Ishikawa (cell line): ENCODE measurements around the gene IFI27L2.

ENCODE experiments used
- CEBPB ChIP-seq: IDR thresholded peaks from 2 replicates; pipeline ENCODE4 v1.6.1; 2012
- CREB1 ChIP-seq: IDR thresholded peaks from 2 replicates; pipeline ENCODE4 v1.6.1; 2012; ENCODE audit warnings: low read depth
- EGR1 ChIP-seq: IDR thresholded peaks from 2 replicates; pipeline ENCODE4 v1.6.1; 2012
- EP300 ChIP-seq: IDR thresholded peaks from 2 replicates; pipeline ENCODE4 v1.6.1; 2012; ENCODE audit warnings: borderline replicate concordance
- FOXM1 ChIP-seq: IDR thresholded peaks from 2 replicates; pipeline ENCODE4 v1.6.1; 2012; ENCODE audit warnings: low read depth, borderline replicate concordance
- NFIC ChIP-seq: IDR thresholded peaks from 2 replicates; pipeline ENCODE4 v1.6.1; 2012
- RAD21 ChIP-seq: IDR thresholded peaks from 2 replicates; pipeline ENCODE4 v1.6.1; 2012; ENCODE audit warnings: low read depth
- TAF1 ChIP-seq: IDR thresholded peaks from 2 replicates; pipeline ENCODE4 v1.6.1; 2012; ENCODE audit warnings: low read depth, mild to moderate bottlenecking
- TCF12 ChIP-seq: IDR thresholded peaks from 2 replicates; pipeline ENCODE4 v1.6.1; 2012; ENCODE audit warnings: low read depth
- TEAD4 ChIP-seq: IDR thresholded peaks from 2 replicates; pipeline ENCODE4 v1.6.1; 2012
- USF1 ChIP-seq: IDR thresholded peaks from 2 replicates; pipeline ENCODE4 v1.6.1; 2012
- YY1 ChIP-seq: IDR thresholded peaks from 2 replicates; pipeline ENCODE4 v1.6.1; 2012; ENCODE audit warnings: low read depth
- ZBTB7A ChIP-seq: IDR thresholded peaks from 2 replicates; pipeline ENCODE4 v1.6.1; 2012; ENCODE audit warnings: low read depth
- TF ChIP-seq, protein P1 (sequence below): IDR thresholded peaks from 2 replicates; pipeline ENCODE4 v1.6.1; 2012; ENCODE audit warnings: low read depth, mild to moderate bottlenecking
- TF ChIP-seq, protein P2 (sequence below): IDR thresholded peaks from 2 replicates; pipeline ENCODE4 v1.6.1; 2012

IFI27L2 gene

DNA sequence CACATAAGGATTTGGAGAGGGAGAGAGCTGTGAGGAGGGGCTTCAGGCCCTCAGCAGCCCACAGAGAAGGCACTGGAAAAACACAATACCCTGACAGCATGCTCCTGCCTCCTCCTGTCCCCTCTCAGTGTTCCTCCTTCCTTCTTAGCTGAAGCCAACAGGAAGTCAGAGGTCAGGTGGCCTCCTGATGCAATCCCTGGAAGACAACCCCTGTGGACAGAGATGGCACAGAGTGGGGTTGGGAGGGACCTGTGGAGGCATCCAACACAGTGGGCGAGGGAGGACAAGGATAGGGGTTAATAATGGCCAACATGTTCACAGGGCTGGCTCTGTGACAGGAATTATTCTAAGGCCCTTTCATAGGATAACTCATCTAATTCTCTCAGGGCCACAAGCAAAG is 15.4 kb upstream of the IFI27L2 start:
- TF ChIP-seq EGR1: no peak
- no peak for TF ChIP-seq YY1
- no peak for TF ChIP-seq TEAD4
- TF ChIP-seq NFIC: no peak
- TF ChIP-seq TCF12: no peak
- TF ChIP-seq RAD21: no peak

GRCh38 chr14:94143711-94144110 is 14.3 kb upstream of the IFI27L2 start:
- no peak for TF ChIP-seq EGR1
- no peak for TF ChIP-seq YY1
- no peak for TF ChIP-seq CREB1
- no peak for TF ChIP-seq EP300
- no peak for TF ChIP-seq FOXM1
- TF ChIP-seq USF1: no peak
- TF ChIP-seq ZBTB7A: no peak

DNA sequence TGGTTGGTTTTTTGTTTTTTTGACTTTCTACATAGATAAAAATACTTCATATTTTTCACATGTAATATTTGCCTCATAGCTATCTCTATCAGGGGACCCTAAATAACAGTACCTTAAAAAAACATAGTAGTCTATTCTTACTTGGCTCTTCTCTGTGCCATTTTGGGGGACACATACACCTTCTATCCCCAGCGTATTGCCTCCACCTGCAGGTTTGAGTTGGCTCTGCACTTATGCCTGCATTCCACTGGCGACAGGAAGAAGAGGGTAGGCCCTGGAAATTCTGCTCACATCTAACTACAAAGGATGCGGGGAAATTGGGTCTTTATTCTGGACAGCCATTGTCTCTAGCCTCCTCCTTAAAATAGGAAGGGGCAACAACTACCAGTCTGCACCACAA is 13.8 kb upstream of the IFI27L2 start:
- no peak for TF ChIP-seq TCF12
- TF ChIP-seq NFIC: no peak
- TF ChIP-seq RAD21: peak; percentile 39; the same call in 1 of the 2 replicates
- no peak for TF ChIP-seq CREB1

DNA sequence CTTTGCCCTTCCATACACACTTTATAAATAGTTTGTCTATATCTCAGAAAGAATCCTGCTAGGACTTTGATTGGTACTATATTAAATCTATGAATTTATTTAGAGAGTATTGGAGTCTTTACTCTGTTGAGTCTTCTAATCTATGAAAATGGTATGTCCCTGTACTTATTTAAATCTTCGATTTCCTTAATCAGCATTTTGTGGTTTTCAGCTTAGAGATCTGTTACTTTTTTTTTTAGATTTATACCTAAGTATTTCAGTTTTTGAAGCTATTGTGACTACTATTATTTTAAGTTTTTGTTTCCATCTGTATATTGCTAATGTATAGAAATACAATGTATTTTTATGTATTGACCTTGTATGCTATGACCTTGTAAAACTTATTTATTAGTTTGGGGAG is 13.4 kb upstream of the IFI27L2 start:
- TF ChIP-seq NFIC (no peak), FOXM1 (no peak), CREB1 (no peak), USF1 (no peak)
- TF ChIP-seq, protein P1, sequence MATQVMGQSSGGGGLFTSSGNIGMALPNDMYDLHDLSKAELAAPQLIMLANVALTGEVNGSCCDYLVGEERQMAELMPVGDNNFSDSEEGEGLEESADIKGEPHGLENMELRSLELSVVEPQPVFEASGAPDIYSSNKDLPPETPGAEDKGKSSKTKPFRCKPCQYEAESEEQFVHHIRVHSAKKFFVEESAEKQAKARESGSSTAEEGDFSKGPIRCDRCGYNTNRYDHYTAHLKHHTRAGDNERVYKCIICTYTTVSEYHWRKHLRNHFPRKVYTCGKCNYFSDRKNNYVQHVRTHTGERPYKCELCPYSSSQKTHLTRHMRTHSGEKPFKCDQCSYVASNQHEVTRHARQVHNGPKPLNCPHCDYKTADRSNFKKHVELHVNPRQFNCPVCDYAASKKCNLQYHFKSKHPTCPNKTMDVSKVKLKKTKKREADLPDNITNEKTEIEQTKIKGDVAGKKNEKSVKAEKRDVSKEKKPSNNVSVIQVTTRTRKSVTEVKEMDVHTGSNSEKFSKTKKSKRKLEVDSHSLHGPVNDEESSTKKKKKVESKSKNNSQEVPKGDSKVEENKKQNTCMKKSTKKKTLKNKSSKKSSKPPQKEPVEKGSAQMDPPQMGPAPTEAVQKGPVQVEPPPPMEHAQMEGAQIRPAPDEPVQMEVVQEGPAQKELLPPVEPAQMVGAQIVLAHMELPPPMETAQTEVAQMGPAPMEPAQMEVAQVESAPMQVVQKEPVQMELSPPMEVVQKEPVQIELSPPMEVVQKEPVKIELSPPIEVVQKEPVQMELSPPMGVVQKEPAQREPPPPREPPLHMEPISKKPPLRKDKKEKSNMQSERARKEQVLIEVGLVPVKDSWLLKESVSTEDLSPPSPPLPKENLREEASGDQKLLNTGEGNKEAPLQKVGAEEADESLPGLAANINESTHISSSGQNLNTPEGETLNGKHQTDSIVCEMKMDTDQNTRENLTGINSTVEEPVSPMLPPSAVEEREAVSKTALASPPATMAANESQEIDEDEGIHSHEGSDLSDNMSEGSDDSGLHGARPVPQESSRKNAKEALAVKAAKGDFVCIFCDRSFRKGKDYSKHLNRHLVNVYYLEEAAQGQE: no peak

- no peak for TF ChIP-seq RAD21
- TF ChIP-seq YY1: no peak
These were observed 12.8 kb upstream of the IFI27L2 start for GRCh38 chr14:94142247-94142646.

- TF ChIP-seq RAD21 (no peak), FOXM1 (no peak), USF1 (no peak), YY1 (no peak), EP300 (no peak), TAF1 (no peak), TEAD4 (no peak), TCF12 (no peak), NFIC (no peak), CREB1 (no peak), EGR1 (no peak), ZBTB7A (no peak), CEBPB (no peak)
- TF ChIP-seq, protein P1: no peak
- TF ChIP-seq, protein P2, sequence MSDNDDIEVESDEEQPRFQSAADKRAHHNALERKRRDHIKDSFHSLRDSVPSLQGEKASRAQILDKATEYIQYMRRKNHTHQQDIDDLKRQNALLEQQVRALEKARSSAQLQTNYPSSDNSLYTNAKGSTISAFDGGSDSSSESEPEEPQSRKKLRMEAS: no peak
These were observed 10.0 kb upstream of the IFI27L2 start for GRCh38 chr14:94139421-94139820.

DNA sequence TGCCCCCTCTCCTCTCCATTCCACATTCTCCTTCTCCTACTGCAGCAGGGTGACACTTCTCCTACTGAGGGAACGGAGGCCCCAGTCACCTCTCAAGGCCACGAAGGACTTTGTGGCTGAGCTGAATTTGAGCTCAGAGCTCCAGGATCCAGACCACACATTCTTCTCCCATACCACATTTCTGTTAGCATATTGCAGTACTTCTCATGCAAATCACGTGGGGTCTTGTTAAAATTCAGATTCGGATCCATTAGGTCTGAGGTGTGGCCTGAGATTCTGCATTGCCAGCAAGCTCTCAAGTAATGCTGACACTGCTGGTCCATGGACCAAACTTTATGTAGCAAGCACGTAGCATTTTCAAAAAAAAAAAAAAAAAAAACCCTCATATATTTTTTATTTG is 9.6 kb upstream of the IFI27L2 start:
- no peak for TF ChIP-seq RAD21
- TF ChIP-seq TEAD4: no peak
- TF ChIP-seq, protein P2: no peak
- TF ChIP-seq NFIC: no peak
- TF ChIP-seq, protein P1: no peak
- TF ChIP-seq CEBPB: no peak
- no peak for TF ChIP-seq ZBTB7A
- TF ChIP-seq EP300: no peak
- TF ChIP-seq USF1: no peak
- no peak for TF ChIP-seq TAF1
- no peak for TF ChIP-seq YY1
- no peak for TF ChIP-seq EGR1
- TF ChIP-seq TCF12: no peak
- TF ChIP-seq FOXM1: no peak
